Panc1 (cell line): ENCODE results near the gene NOSTRIN. TPM values are rescaled to one million over a fixed set of nuclear protein-coding genes. Genes with fewer than 3 reads are reported as not detected.

Source experiments
- ATAC-seq: fragments of 200-7000 bp; cut with Tn5 transposase; 2 replicates; pipeline ENCODE4 v1.9.1; 2020; ENCODE audit warnings: mild to moderate bottlenecking, moderate library complexity
- BruUV-seq: library from RNA; stranded (reverse); fragments of 400-500 nt; replicated peaks from 2 replicates; lab custom pipeline; 2021; lab: Mats Ljungman, UMichigan
- CTCF ChIA-PET: fragments of 300-600 bp; sonication (Branson Sonifier 250); formaldehyde crosslinking; loops from one replicate; lab custom pipeline; 2022; ENCODE audit warnings: antibody characterized with exemption; lab: Charles Lee
- POLR2A ChIA-PET: fragments of 300-600 bp; sonication (Branson Sonifier 250); formaldehyde crosslinking; loops from one replicate; lab custom pipeline; 2022; ENCODE audit warnings: antibody characterized with exemption; lab: Charles Lee
- DNase-seq: peaks from one replicate; pipeline ENCODE4 v3.0.0-alpha.2; 2010; ENCODE audit warnings: low read depth, low spot score
- H3K27ac ChIP-seq: 2 replicates; pipeline ENCODE4 v1.5.1; 2011; ENCODE audit warnings: mild to moderate bottlenecking, low read length, inconsistent platforms
- H3K27me3 ChIP-seq: fragments of 200-500 bp; sonication (Bioruptor generic); 2 replicates; pipeline ENCODE4 v1.6.0; 2014; ENCODE audit warnings: low read length, inconsistent platforms; ENCODE audit not compliant: control insufficient read depth, insufficient read depth
- H3K36me3 ChIP-seq: fragments of 200-500 bp; sonication (Bioruptor generic); 2 replicates; pipeline ENCODE4 v1.5.1; 2014; ENCODE audit warnings: inconsistent platforms, mild to moderate bottlenecking, low read length, moderate library complexity; ENCODE audit not compliant: control insufficient read depth, insufficient read depth
- H3K4me1 ChIP-seq: 2 replicates; pipeline ENCODE4 v1.5.1; 2011; ENCODE audit warnings: inconsistent platforms, mild to moderate bottlenecking, low read length, moderate library complexity; ENCODE audit not compliant: control insufficient read depth, insufficient read depth
- H3K4me3 ChIP-seq, 2 experiments: 2 replicates each; pipeline ENCODE4 v1.5.1; 2011 to 2012; ENCODE audit warnings: low read depth in 2 of 2, low read length in 2 of 2, mild to moderate bottlenecking in 2 of 2, inconsistent platforms in 1 of 2, moderate library complexity in 1 of 2
- H3K9me3 ChIP-seq: fragments of 200-500 bp; sonication (Bioruptor generic); 2 replicates; pipeline ENCODE4 v1.5.1; 2014; ENCODE audit warnings: low read depth, mild to moderate bottlenecking, inconsistent platforms, low read length, moderate library complexity; ENCODE audit not compliant: control insufficient read depth, insufficient read depth
- POLR2AphosphoS5 ChIP-seq: IDR thresholded peaks from 2 replicates; pipeline ENCODE4 v1.6.1; 2012; ENCODE audit warnings: mild to moderate bottlenecking, low read depth, low read length, moderate library complexity
- REST ChIP-seq, 2 experiments: IDR thresholded peaks; 2 replicates each; pipeline ENCODE4 v1.6.1; 2011 to 2012; ENCODE audit warnings: low read depth in 2 of 2, control low read depth in 1 of 2, low read length in 1 of 2, mild to moderate bottlenecking in 1 of 2, moderate library complexity in 1 of 2; ENCODE audit not compliant: insufficient read depth in 1 of 2
- SIN3A ChIP-seq: IDR thresholded peaks from 2 replicates; pipeline ENCODE4 v1.6.1; 2012; ENCODE audit warnings: low read depth, mild to moderate bottlenecking, low read length, moderate library complexity, borderline replicate concordance; ENCODE audit not compliant: insufficient read depth
- TCF7L2 ChIP-seq: IDR thresholded peaks from 2 replicates; pipeline ENCODE4 v1.6.1; 2011; ENCODE audit warnings: mild to moderate bottlenecking, low read depth, low read length, inconsistent platforms
- in situ Hi-C: cut with HindIII; loops from 2 replicates; pipeline ENCODE4 v1.10.0; 2016; ENCODE audit warnings: low sequenced_read_pairs, low pct_unique_long_range_greater_than_20kb
- intact Hi-C: fragments of 100-400 bp; cut with micrococcal nuclease; formaldehyde crosslinking; loops from one replicate; pipeline ENCODE4 v1.10.0; 2022; ENCODE audit not compliant: unreplicated experiment
- total RNA-seq: library from RNA; stranded (reverse); gene quantifications from one replicate; pipeline ENCODE4 v1.2.1, GENCODE V29; 2021; ENCODE audit not compliant: unreplicated experiment
- TF ChIP-seq, protein P1 (sequence below): fragments of 450-650 bp; IDR thresholded peaks from 2 replicates; pipeline ENCODE4 v1.5.1; 2017; ENCODE audit warnings: mild to moderate bottlenecking

NOSTRIN gene
- total RNA-seq, 1 experiment from 2014 or later, result not detected

GRCh38 chr2:168848225-168848624 is 45.8 kb downstream of the NOSTRIN start:
- Histone ChIP-seq H3K4me1 (no peaks in the 10 kb centered on the region), H3K27me3 (no peaks in the 10 kb centered on the region), H3K9me3 (no peaks in the 10 kb centered on the region), H3K4me3 (no peak overlapping the region), H3K36me3 (no peaks in the 10 kb centered on the region), H3K27ac (no peak overlapping the region)
- intact Hi-C loops (no loop called here), in situ Hi-C loops (no loop called here)
- TF ChIP-seq, protein P1, sequence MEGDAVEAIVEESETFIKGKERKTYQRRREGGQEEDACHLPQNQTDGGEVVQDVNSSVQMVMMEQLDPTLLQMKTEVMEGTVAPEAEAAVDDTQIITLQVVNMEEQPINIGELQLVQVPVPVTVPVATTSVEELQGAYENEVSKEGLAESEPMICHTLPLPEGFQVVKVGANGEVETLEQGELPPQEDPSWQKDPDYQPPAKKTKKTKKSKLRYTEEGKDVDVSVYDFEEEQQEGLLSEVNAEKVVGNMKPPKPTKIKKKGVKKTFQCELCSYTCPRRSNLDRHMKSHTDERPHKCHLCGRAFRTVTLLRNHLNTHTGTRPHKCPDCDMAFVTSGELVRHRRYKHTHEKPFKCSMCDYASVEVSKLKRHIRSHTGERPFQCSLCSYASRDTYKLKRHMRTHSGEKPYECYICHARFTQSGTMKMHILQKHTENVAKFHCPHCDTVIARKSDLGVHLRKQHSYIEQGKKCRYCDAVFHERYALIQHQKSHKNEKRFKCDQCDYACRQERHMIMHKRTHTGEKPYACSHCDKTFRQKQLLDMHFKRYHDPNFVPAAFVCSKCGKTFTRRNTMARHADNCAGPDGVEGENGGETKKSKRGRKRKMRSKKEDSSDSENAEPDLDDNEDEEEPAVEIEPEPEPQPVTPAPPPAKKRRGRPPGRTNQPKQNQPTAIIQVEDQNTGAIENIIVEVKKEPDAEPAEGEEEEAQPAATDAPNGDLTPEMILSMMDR, result no peak
- no peak for TF ChIP-seq REST (IDR thresholded peaks at IDR 0.05; ENCODE audit: insufficient read depth in 1 of 2, low read depth in 2 of 2, low read length in 1 of 2)
- TF ChIP-seq POLR2AphosphoS5, result no peak
- no peak for TF ChIP-seq SIN3A
- no peak for TF ChIP-seq TCF7L2
- no peak for ATAC-seq
- ChIA-PET POLR2A (no interaction called here), CTCF (no interaction called here)
- DNase-seq, result no peak
- no TSS peak for BruUV-seq

DNA sequence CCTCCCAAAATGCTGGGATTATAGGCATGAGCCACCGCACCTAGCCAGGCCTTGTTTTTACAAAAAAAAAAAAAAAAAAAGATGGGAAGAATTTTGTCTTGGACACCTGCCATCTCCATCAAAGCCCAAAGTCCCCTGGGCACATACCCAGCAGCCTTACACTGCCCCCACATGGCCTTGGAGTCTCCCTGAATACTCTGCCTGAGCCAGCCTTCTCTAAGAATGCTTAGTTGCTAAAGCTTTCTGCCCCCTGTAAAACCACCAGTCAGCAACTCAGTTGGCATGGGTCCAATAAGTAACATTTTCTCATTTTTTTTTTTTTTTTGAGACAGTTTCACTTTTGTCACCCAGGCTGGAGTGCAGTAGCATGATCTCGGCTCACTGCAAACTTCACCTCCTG is 47.2 kb downstream of the NOSTRIN start:
- no peak overlapping the region for H3K27ac ChIP-seq
- DNase-seq (no peak), ATAC-seq (peak; percentile 56; the same call in 1 of the 2 replicates)
- in situ Hi-C loops, result no loop called here
- ChIA-PET CTCF (no interaction called here), POLR2A (no interaction called here)
- H3K27me3 ChIP-seq, result no peaks in the 10 kb centered on the region
- no peaks in the 10 kb centered on the region for H3K9me3 ChIP-seq
- intact Hi-C loops, result no loop called here
- no peaks in the 10 kb centered on the region for H3K36me3 ChIP-seq
- TF ChIP-seq, protein P1, result 0 out of 2 replicates have a peak, but pooled peaks have one; percentile 1
- TF ChIP-seq SIN3A, result no peak
- H3K4me3 ChIP-seq, result no peak overlapping the region
- no TSS peak for BruUV-seq
- no peaks in the 10 kb centered on the region for H3K4me1 ChIP-seq

GRCh38 chr2:168850846-168851245 is 48.4 kb downstream of the NOSTRIN start:
- DNase-seq (no peak), ATAC-seq (no peak)
- intact Hi-C loops (no loop called here), in situ Hi-C loops (no loop called here)
- ChIA-PET CTCF (no interaction called here), POLR2A (no interaction called here)
- H3K4me1 ChIP-seq, result no peaks in the 10 kb centered on the region
- no peak overlapping the region for H3K27ac ChIP-seq
- BruUV-seq, result no TSS peak
- H3K27me3 ChIP-seq, result no peaks in the 10 kb centered on the region
- no peaks in the 10 kb centered on the region for H3K9me3 ChIP-seq
- no peaks in the 10 kb centered on the region for H3K36me3 ChIP-seq
- TF ChIP-seq POLR2AphosphoS5 (no peak), TCF7L2 (no peak), REST (IDR thresholded peaks at IDR 0.05; ENCODE audit: insufficient read depth in 1 of 2, low read depth in 2 of 2, low read length in 1 of 2) (no peak), SIN3A (no peak)
- TF ChIP-seq, protein P1, result no peak
- H3K4me3 ChIP-seq, result no peak overlapping the region
